AG09309 (cell line): ENCODE results near the gene OBSCN.

Source experiments
- DNase-seq: peaks from one replicate; pipeline ENCODE4 v3.0.0-alpha.2; 2010; ENCODE audit warnings: low read depth
- H3K4me3 ChIP-seq: 2 replicates; pipeline ENCODE4 v1.5.1; 2011; ENCODE audit warnings: mild to moderate bottlenecking, low read depth, low read length, moderate library complexity; ENCODE audit not compliant: control insufficient read depth
- TF ChIP-seq, protein P1 (sequence below): IDR thresholded peaks from 2 replicates; pipeline ENCODE4 v1.5.1; 2011; ENCODE audit warnings: mild to moderate bottlenecking, low read depth, low read length, inconsistent platforms; ENCODE audit not compliant: insufficient read depth, control insufficient read depth; ENCODE audit errors: missing control alignments

The OBSCN gene

DNA sequence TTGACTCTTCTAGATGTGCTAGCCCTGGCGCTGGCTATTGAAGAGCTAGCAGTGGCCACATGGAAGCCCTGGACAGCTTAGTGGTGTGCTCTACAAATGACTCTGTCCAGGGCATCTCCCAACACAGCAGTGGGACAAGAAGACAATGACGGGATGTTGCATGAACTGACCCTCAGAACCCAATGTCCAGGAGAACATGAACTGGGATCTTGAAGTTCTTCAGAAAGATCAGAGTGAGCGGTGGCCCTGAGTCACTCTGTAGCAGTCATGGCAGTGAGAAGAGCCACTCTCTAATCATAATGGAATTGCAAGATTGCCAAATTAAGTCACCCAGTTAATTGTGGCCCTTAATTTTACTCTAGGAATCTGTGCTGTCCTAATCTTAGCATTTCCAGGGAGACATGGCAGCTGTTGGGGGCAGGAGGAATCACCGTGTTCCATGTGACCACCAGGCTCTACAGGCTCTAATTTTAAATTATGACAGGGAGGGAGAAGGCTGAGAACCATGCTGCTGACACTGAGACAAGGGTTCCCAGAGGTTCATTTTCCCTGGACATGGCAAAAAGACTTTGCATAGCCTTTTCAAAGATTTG lies 10.2 kb upstream of the OBSCN start:
- DNase-seq, result no peak
- TF ChIP-seq, protein P1, sequence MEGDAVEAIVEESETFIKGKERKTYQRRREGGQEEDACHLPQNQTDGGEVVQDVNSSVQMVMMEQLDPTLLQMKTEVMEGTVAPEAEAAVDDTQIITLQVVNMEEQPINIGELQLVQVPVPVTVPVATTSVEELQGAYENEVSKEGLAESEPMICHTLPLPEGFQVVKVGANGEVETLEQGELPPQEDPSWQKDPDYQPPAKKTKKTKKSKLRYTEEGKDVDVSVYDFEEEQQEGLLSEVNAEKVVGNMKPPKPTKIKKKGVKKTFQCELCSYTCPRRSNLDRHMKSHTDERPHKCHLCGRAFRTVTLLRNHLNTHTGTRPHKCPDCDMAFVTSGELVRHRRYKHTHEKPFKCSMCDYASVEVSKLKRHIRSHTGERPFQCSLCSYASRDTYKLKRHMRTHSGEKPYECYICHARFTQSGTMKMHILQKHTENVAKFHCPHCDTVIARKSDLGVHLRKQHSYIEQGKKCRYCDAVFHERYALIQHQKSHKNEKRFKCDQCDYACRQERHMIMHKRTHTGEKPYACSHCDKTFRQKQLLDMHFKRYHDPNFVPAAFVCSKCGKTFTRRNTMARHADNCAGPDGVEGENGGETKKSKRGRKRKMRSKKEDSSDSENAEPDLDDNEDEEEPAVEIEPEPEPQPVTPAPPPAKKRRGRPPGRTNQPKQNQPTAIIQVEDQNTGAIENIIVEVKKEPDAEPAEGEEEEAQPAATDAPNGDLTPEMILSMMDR, result no peak
- H3K4me3 ChIP-seq, result no peak overlapping the region

GRCh38 chr1:228198977-228199590 lies 8.8 kb upstream of the OBSCN start:
- H3K4me3 ChIP-seq, result no peak overlapping the region
- no peak for DNase-seq
- TF ChIP-seq, protein P1, result no peak

DNA sequence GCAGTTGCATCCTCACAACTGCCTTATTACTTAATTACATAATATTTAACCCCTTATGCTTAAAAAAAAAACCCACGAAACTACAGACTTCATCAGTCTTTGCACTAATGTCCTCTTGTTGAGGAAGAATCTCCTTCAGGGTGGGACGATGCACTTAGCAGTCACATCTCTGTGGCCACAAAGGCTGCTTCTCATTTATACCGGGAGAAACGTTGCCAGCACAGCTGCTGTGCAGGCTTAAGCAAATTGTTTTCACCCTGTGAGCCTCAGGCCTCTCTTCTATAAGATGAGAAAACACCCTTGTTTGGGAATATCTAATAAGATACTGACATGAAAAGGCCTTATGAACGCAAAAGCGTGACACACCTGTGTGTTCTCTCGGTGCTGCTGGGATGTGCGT lies 2.9 kb upstream of the OBSCN start:
- TF ChIP-seq, protein P1, result no peak
- DNase-seq, result no peak
- H3K4me3 ChIP-seq, result no peak overlapping the region

DNA sequence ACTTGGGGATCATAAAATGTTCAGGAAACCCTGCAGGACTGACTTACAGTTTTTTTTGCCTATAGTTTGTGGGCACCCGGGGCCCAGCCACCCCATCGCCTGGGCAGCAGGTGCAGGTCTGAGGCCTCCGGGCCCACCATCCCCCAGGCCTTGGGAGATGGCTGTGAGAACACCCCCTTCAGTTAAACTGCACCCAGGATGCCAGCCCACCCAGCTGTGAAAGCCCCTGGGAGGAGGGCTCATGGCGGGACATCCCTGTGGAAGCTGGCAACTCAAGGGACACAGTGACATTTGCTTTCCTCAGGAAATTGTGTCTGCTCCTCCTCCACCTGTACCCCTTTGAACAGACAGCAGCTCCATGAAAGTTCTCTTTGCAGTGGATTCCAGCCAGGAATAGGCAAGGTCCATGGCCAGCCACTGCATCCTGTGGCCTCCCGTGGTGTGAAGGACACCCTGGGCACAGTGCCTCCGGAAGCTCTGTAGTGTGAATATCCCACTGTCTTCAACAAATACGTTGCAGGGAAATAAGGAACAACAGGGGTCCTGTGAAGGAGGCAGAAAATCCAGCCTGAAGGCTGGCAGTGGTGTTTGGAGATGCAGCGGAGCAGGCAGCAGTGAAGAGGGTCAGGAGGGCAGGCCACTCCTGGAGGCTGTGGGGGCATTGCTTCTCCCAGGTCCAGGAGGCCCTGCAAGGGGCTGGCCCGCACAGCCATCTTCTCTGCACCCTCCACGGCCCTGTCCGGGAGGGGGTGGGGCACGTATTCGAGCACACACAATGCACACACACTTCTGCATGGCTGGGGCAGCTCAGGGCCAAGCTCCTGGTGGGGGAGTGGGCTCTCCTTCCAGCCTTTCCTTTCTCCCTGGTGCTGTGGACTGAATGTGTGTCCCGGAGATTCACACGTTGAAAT lies 2.1 kb upstream of the OBSCN start:
- TF ChIP-seq, protein P1, result no peak
- DNase-seq, result no peak
- no peak overlapping the region for H3K4me3 ChIP-seq

- H3K4me3 ChIP-seq, result no peak overlapping the region
- no peak for DNase-seq
- TF ChIP-seq, protein P1, result no peak
Observed at GRCh38 chr1:228206582-228207351, 1.1 kb upstream of the OBSCN start.

GRCh38 chr1:228207381-228207810 lies 448 bp upstream of the OBSCN start:
- no peak overlapping the region for H3K4me3 ChIP-seq
- no peak for DNase-seq
- TF ChIP-seq, protein P1, result no peak
